AG09319 (cell line): ENCODE data around the gene SLC25A15.

Source experiments
- DNase-seq: peaks from one replicate; pipeline ENCODE4 v3.0.0-alpha.2; 2010; ENCODE audit warnings: low read depth; ENCODE audit errors: extremely low read depth
- CTCF ChIP-seq: IDR thresholded peaks from 2 replicates; pipeline ENCODE4 v1.5.1; 2011; ENCODE audit warnings: low read depth, mild to moderate bottlenecking, inconsistent platforms, low read length, moderate library complexity

The SLC25A15 gene

GRCh38 chr13:40789275-40790153 lies at the start of gene SLC25A15:
SLC25A15 (plus strand) TSS chr13:40789611; CDS start chr13:40793227, 3,616 bp downstream.
- peak; percentile 49 for DNase-seq
- no peak; the same call in none of the 2 replicates for TF ChIP-seq CTCF

GRCh38 chr13:40749327-40749726 lies 40.1 kb upstream of the SLC25A15 start:
- TF ChIP-seq CTCF, result no peak; the same call in 1 of the 2 replicates
- no peak for DNase-seq

- no peak for DNase-seq
- TF ChIP-seq CTCF, result no peak
Measured at GRCh38 chr13:40755082-40755700, 34.2 kb upstream of the SLC25A15 start.

GRCh38 chr13:40756042-40756441 lies 33.4 kb upstream of the SLC25A15 start:
- TF ChIP-seq CTCF, result no peak
- no peak for DNase-seq

GRCh38 chr13:40758811-40759210 lies 30.6 kb upstream of the SLC25A15 start:
- no peak for TF ChIP-seq CTCF
- DNase-seq, result no peak

- no peak for DNase-seq
- TF ChIP-seq CTCF, result no peak
Measured at GRCh38 chr13:40762849-40763248, 26.6 kb upstream of the SLC25A15 start.

GRCh38 chr13:40764587-40765403 lies 24.6 kb upstream of the SLC25A15 start:
- DNase-seq, result no peak
- TF ChIP-seq CTCF, result no peak
